ENCODE measurements around the gene RGMA. TPM values are rescaled to one million over a fixed set of nuclear protein-coding genes. Genes with fewer than 3 reads are reported as not detected.

Gene RGMA
- total and polyA plus RNA-seq, 10 of the 15 experiments (the other 5 are each of a cell fraction or from before 2014, with no cell fraction given), result not detected

- no peak for TF ChIP-seq ZNF592 (IDR thresholded peaks at IDR 0.05)
These were observed 99.0 kb downstream of the RGMA start (continued) for GRCh38 chr15:92990031-92990430.

- H3K4me1 ChIP-seq (ENCODE audit: control insufficient read depth, insufficient read depth, low read length), result no peaks in the 10 kb centered on the region
- ChIA-PET POLR2A (interaction anchor here (1.1 kb wide), 1 partner anchor 46 kb away, joined by 3 read pairs; no protein-coding TSS in a partner anchor), CTCF (interaction anchor here (1.1 kb wide), 1 partner anchor 45 kb away, joined by 3 read pairs; no protein-coding TSS in a partner anchor), RAD21 (ENCODE audit: unreplicated experiment) (no interaction called here), SMC1A (ENCODE audit: uncharacterized antibody, unreplicated experiment) (no interaction called here)
- no peak overlapping the region for H2AFZ ChIP-seq (ENCODE audit: control insufficient read depth, low read depth, low read length)
- H3K36me3 ChIP-seq (ENCODE audit: control insufficient read depth in 2 of 2, insufficient read depth in 2 of 2, low read length in 1 of 2), result peaks cover 12 to 50% of the 10 kb centered on the region in 2 experiments; a peak in 3 of 4 replicates
- ATAC-seq (peak; percentile 47), DNase-seq (ENCODE audit: low read depth, low spot score) (peak; percentile 38), FAIRE-seq (peak; percentile 13)
- H3K27ac ChIP-seq (ENCODE audit: control insufficient read depth, insufficient read depth), result no peak overlapping the region
- WGBS (ENCODE audit: insufficient coverage, insufficient replicate concordance, low lambda C conversion rate, missing lambda C conversion rate), result 68% methylated on average over 2 of the region's 2 CpGs
- in situ Hi-C loops (cut with MboI), result loop anchor here (25.0 kb wide), 1 partner anchor 2002 kb away; the partner anchor contains the start of gene PRC1
- 0 out of 2 replicates have a peak, but pooled peaks cover 4% of the 10 kb centered on the region for H4K20me1 ChIP-seq (ENCODE audit: control insufficient read depth, insufficient read depth)
- H3K9me3 ChIP-seq (replicated peaks; ENCODE audit: control insufficient read depth, insufficient read depth, low read length), result no peaks in the 10 kb centered on the region
- H3K4me2 ChIP-seq (ENCODE audit: control insufficient read depth, insufficient read depth), result no peak overlapping the region
- H3K4me3 ChIP-seq, result no peak overlapping the region
- intact Hi-C loops (cut with micrococcal nuclease; ENCODE audit: unreplicated experiment), result no loop called here
- no peak overlapping the region for H3K9ac ChIP-seq (ENCODE audit: control insufficient read depth, insufficient read depth, low read length)
- BruUV-seq (replicated peaks), result no TSS peak
- H3K79me2 ChIP-seq (ENCODE audit: control insufficient read depth, insufficient read depth, low read length), result no peaks in the 10 kb centered on the region
- TF ChIP-seq NFYB (IDR thresholded peaks at IDR 0.05; ENCODE audit: insufficient read depth, low read depth, low read length) (no peak), SPI1 (IDR thresholded peaks at IDR 0.05; ENCODE audit: borderline replicate concordance, insufficient read depth, low read depth, low read length) (peak; percentile 61; the same call in 1 of the 2 replicates), BHLHE40 (IDR thresholded peaks at IDR 0.05; ENCODE audit: borderline replicate concordance in 1 of 2, low read depth in 2 of 2, low read length in 1 of 2) (peak in 1 of 2 experiments; percentile 76; a peak in 1 of 4 replicates)
- no peaks in the 10 kb centered on the region for H3K27me3 ChIP-seq (replicated peaks in 1 of 2; ENCODE audit: control insufficient read depth in 2 of 2, insufficient read depth in 2 of 2, low read length in 1 of 2)
These were observed 99.5 kb downstream of the RGMA start for GRCh38 chr15:92989470-92989869.

Other genes with a start within 250 kb of the RGMA start
- 57.4 and 74.4 TPM in 2 replicates for gene CHD2, start 188.9 kb downstream of the RGMA start, total RNA-seq (2014; rRNA removed)
- gene CHD2, start 188.9 kb downstream of the RGMA start, total RNA-seq (2014; rRNA removed; fragmentation: Illumina TruSeq; extraction: Trizol), result 64.6 and 74.9 TPM in 2 replicates
- 77.0 and 87.4 TPM in 2 replicates for gene CHD2, start 188.9 kb downstream of the RGMA start, total RNA-seq (2021)
- gene CHD2, start 188.9 kb downstream of the RGMA start, polyA plus RNA-seq (2011; rRNA removed), result 94.7 and 100 TPM in 2 replicates
- 88.0 and 102 TPM in 2 replicates for gene CHD2, start 188.9 kb downstream of the RGMA start, polyA plus RNA-seq (2014; fragmentation: Illumina TruSeq; extraction: Trizol)
- gene CHD2, start 188.9 kb downstream of the RGMA start, polyA plus RNA-seq (2014; fragmentation: Nextera tagmentation; extraction: Ambion mirVana), result 10 to 100 TPM; 38.1 to 42.8 TPM
- 59.8 and 69.9 TPM in 2 replicates for gene CHD2, start 188.9 kb downstream of the RGMA start, polyA plus RNA-seq (2014; rRNA removed)
- gene CHD2, start 188.9 kb downstream of the RGMA start, polyA plus RNA-seq (2016; fragmentation: Nextera tagmentation; extraction: Ambion mirVana), result 10 to 100 TPM; 53.6 to 62.0 TPM

Data from GM12878 (cell line).